Stimulated activated CD4-positive, alpha-beta T cell treated with anti-CD3 and anti-CD28 coated beads, Interleukin-12 subunit alpha, Interleukin-12 subunit beta, amount 100 ng/mL, for 48 hours (primary cell): ENCODE measurements around the gene CXCL14.

Experiments
- DNase-seq, 3 donors: peaks; one replicate each; pipeline ENCODE4 v3.0.0-alpha.2; 2020; ENCODE audit warnings: low read depth in 2 of 3, low spot score in 1 of 3

The CXCL14 gene

DNA sequence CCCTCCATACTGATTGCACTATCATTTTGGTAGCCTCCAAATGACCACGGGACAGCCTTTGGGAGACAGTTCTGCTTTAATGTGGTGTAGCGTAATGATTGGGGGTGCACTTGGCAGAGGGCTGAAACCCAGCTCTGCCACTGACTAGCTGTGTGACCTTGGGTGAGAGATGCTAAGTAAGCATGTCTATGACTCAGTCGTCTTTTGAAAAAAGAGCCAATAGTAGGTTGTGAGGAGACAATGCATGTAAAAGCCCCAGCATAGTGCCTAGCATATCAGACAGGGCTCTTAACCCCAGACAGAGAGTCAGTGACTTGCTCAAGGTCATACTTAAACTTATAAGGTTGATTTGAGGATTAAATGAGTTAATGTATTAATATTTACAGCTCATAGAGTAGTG lies 18.0 kb upstream of the CXCL14 start:
- no peak for DNase-seq

DNA sequence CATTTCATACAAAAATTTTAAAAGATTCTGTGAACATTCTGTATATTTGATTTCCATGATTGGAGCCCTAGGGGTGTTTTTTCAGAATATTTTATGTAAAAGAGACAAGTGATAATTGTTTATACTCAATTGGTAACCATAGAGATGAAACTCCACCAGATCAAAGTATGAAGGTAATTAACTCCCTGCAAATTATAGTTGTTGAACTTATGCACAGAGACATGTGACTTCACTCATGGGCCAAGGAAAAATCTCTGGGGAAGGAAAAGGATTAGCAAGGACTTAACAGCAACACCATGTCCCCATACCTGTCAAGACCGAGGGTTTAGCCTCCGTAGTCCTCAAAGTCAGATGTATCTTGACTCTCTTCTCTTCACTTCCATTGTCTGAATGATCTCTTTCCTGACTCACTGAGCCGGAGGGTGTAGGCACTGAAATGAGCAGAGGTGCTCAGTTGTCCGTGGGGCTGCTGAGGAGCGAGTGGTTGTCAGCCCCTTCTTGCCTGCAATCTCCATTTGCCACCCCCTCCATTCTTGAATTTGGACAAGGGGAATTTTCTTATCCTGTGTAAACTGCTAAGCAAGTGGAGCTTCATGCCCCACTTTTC lies 17.5 kb upstream of the CXCL14 start:
- DNase-seq, result no peak

DNA sequence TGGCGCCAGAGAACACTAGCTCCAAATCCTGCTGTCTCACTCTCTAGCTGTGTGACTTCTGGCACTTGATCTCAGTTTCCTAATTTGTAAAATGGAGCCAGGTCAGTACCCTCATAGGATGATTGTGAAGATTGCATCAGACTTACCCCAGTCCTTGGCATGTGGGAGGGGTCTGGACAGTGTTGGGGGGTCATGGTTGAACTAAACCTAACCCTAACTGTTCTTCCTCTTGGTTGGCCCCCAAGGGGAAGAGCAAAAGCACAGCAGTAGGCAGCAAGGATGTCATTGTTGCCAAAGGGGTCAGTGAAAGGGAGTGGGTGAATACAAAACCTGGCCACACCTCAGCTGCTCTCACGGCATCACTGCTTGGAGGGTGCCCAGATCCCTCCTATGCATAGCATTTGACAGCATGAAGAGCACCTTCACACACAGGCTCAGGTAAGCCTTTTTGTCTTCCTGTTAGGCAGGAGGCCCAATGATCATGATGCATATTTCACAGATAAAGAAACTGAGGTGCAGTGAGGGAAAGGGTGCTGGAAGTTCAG lies 15.7 kb upstream of the CXCL14 start:
- DNase-seq, result no peak

DNA sequence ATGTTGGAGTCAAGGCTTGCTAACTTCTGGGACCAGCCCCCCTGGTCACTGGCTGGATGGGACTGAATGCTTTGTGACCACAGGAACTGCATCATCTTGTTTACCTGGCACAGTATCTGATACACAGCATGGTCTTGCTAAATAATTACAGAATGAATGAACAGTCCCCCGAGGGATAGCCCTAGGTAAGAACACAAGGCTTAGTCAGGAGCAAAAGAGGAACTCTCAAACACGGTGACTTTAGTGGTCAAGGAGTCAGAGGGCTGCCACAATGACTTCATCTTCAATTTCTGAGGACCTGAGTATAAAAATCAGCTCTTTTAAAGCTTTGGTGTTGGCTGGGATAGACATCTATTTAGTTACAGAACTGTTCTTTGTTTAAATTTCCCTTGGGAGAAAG lies 15.1 kb upstream of the CXCL14 start:
- DNase-seq, result no peak

DNA sequence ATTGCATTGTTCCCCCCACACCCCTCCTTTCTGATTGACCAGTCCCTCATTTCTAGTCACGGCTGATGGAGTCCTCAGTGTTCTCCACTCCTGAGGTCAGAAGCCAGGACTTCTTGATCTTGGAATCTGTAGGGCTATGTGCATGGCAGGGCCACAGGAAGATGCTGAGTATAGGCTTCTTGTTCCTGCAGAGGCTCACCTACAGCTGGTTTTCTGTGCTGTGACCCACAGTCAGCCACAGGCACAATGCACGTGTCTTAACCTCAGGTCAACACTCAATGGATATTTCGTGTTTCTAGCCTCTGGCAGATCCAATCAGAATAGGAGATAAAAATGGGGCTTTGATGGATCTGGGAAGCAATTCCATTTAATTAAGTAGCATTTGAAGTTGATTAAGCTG lies 14.3 kb upstream of the CXCL14 start:
- no peak for DNase-seq

DNA sequence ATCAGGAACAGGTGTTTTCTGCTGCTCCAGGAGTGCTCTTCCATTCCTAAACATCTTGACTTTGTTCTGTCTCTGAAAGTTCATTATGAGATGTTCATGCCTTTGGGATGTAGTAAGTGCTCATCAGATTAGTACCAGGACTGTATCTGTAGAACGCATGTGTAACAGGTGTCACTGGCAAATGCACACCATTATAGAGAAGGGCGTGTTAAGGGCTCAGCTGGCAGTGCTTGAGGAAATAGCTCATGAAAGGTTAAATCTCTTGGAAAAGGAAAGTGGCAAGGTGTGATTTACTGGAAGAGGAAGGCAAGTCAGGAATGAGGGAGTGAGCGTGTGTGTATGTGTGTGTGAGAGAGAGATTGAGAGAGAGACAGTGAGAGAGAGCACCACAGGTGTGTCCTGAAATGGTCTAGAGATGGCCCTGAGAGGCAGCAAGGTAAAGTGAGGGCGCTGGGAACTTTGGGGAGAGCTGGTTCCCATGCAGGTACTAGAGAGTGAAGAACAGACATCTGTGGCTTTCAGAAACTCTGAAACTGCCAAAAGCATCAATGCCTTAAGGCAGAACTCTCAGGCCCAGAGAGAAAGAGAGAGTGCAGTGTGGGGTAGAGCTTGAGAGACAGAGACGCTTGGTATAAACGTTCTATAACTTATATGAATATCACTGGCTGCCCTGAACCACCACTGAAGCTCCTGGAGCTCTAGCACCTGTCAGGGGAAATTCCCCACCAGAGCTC lies 13.7 kb upstream of the CXCL14 start:
- DNase-seq, result no peak

DNA sequence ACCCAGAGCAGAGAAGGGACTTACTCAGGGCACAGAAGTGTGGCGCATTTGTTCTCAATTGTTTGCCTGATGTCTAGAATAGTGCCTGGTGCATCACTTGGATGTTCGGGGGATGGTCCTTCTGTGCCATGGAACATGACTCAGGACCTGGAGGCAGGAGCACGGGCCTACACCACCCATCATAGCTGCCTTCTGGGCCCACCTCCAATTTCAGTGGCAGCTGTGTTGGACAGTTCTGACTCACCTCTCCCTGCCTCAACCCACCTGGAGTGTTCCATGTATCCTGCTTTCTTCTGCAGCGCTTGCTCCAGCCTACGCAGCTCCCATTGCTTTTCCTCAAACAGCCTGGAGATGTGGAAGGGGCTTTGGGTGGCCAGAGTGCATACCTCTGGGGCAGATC lies 12.5 kb upstream of the CXCL14 start:
- no peak for DNase-seq

DNA sequence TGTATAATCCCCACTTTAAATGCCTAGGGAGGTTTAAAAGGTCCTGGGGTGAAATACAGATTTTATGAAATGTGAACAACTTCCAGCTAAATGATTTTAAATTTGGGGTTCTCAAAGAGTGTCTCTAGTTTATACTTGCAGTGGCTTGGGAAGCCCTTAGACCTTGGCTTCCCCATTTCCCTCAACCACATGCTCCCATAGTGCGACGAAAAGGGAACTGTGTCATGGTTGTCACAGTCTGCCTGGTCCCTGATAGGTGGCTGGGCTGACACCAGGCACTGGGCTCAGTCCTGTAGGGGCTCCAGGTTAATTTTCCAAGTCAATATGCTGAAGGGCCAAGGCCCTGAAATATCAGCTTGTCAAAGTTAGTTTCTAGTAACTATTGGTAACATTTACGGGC lies 10.4 kb upstream of the CXCL14 start:
- no peak for DNase-seq

DNA sequence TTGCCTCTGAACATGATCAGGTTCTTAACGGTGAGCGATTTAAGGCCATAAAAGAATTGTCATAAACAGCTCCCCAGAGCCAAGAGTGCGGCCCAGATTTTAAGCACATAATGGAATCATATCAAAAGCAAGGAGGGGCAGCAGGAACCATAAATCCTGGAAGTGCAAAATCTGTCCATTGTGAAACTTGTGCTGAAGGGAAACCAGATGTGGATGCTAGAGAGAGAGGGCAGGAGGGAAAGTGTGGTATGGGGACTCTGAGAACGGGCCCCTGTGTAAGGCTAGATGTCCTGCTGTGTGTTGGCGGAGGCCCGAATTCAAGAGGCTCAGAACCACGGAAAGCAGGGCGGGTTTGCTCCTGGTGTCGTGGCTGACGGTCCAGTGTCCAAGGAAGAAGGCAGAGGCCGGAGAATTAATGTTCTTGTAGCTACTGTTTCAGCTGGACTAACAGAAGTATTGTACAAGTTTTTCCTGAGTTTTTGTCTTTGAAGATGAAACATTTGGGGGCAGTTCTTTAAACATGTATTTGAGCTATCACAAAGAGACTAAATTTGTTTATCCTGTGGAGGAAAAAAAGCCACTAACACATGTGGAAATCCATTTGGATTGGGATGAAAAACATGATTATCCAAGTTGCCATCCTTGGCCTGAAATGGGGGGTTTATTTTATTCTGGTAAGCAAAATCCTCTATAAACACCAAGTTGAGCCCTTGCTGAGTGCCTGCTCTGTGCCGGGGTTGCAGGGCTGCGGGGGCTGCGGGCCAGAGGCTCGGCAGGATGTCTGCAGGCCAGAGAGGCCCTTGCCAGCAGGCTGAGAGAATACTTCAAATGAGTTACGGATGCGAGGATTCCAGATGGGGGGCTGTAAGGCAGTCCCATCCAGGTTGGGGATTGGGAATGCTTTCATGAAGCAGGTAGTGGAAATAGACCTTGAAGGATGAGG lies 9.2 kb upstream of the CXCL14 start:
- DNase-seq, result no peak

DNA sequence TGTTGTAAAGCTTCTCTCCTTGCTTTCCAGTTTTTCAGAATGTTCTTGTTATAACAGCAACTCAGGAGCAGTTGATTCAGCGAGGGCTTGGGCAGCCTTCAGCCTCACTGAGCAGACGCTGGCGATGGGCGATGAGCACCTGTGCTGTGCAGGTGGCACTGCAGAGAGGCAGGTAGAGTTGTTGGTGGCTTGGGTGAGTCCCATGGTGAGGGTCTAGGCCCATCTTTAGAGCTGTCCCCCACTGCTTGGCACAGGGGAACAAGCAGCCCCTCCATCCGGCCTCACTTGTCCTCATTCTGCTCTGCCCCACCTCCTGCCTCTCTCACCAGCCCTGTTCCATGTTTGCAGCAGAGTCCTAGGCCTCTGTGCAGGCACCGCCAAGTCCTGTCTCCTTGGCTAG lies 6.1 kb upstream of the CXCL14 start:
- DNase-seq, result no peak

DNA sequence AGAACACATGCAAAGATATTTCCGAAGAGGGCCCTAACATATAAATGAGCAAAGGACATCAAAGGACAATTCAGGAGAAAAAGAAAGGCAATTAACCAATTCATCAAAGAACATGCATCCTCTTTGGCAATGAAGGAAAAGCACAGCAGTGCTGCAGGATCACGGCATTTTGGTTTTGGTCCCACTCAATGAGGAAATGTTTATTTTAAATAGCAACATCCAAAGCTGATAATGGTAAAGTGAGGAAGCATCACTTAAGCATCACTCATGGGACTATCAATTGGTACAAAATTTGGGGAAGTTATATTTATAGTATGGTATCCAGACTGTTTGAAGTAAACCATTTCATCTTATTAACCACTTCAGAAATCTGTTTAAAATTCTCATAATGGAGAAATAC lies 5.5 kb upstream of the CXCL14 start:
- no peak for DNase-seq

DNA sequence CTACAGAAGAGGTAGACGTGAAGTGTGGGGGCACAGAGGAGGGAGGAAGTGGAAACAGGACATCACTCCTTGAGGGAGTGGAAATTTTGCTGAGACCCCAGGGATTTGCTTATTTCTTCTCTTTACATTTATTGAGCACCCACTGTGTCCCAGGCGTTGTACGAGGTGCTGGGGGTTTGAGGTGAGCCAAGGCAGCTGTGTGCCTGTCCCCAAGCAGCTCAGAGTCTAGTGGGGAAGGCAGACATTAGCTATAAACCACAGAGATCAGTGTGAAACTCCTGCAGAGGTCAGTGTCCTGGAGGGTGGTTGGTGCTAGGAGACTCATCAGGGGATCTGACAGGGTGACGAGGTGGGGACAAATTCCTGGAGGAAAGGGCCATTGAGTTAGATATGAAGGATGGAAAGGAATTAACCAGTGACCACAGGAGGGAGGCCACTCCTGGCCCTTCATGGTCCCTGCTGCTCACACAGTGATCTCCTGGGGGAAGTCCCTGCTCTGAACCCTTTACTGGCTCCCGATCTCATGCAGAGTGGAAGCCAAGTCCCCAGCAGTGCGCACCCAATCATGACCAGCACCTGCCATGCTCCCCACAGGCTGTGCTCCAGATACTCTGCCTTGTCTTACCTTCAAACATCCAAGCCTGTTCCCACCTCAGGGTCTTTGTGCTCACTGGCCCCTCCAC lies 3.4 kb upstream of the CXCL14 start:
- DNase-seq, result no peak

DNA sequence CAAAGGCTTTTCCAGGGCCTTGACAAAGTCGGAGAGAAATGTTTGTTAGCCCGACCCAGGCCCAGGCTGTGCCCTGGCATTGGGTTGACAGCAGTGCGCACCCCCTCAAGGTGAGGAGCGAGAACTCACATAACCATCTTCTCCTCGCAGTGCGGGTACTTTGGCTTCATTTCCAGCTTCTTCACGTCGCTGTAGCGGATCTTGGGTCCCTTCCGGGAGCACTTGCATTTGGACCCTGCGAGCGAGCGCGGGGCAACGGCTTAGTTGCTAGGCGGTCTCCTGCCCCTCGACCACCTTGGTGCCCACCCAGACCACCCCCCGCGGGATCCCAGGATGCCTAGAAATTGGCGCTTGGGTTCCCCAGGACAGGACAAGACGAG lies 496 bp downstream of the CXCL14 start:
- no peak for DNase-seq

DNA sequence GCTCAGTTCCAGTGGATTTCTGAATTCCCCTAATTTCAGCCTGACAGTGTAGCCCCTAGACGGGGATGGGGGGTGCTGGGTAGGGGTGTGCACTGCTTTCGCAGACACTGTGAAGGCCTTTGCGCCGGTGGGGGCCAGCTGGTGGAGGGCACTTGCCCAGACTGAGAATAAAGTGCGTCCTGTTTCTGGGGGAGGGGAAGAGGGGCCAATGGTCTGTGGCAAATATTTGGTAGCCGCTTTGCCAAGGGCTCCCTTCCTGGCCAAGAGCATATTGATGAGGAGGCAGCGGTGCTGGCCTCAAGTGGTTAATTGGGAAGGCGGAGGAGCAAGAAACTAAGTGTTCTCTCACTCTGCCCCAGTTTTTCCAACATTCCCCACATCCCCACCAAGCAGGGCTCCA lies 1.4 kb downstream of the CXCL14 start:
- DNase-seq, result no peak

DNA sequence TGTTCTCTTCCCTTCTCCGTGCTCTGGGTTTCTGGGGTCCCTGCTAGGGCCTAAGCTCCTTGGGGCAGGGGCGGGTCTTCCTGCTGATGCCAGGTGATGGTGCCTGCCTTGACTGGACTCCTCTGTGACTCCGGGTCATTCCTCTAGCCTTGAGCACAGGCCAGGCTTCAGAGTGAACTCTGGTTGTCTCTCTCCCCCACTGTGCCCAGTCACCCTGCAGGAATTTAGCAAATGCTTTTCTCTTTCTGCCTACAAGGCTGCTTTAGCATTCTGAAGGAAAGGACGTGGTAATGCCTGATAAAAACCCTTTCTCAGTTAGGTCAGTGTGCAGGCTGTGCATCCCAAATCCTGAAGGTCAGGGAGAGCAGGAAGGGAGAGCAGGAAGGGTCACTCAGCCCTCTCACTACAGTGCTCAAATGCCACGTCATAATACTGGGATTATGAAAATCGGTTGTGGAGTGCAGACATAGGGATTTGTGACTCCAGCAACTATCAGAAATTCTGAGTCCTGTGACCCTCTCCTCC lies 2.7 kb downstream of the CXCL14 start:
- no peak for DNase-seq

DNA sequence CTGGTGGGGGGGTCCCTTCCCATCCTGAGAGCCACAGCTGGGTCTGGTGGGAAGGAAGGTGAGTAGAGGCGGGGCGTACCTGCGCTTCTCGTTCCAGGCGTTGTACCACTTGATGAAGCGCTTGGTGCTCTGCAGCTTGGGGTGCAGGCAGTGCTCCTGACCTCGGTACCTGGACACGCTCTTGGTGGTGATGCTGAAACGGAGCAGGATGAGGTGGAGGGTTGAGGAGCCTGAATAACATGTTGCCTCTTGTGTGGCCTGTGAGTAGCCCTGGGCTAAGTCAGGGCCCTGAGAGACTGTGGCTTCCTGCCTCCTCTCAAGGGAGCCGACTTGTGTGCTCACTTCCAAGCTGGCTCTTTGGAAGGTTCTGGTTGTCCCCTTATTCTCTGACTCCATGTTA lies 4.3 kb downstream of the CXCL14 start:
- no peak for DNase-seq

DNA sequence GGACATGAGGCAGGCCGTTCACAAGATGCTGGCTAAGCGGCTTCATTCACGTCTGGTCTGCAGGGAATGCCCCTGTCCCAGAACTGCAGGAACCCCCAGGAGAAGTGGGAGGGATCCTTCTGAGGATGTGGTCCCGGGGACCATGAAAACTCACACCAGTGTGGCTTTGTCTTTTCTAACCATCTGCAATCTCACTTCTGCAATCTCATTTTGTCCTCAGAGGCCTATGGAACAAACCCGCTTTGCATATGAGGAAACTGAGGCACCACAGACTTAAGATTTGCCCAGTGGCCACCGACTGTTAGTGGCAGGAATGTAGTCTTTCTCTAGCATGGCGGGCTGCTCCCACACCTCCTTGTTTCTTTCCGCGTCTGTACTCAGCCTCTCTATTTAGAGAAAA lies 6.9 kb downstream of the CXCL14 start:
- no peak for DNase-seq

DNA sequence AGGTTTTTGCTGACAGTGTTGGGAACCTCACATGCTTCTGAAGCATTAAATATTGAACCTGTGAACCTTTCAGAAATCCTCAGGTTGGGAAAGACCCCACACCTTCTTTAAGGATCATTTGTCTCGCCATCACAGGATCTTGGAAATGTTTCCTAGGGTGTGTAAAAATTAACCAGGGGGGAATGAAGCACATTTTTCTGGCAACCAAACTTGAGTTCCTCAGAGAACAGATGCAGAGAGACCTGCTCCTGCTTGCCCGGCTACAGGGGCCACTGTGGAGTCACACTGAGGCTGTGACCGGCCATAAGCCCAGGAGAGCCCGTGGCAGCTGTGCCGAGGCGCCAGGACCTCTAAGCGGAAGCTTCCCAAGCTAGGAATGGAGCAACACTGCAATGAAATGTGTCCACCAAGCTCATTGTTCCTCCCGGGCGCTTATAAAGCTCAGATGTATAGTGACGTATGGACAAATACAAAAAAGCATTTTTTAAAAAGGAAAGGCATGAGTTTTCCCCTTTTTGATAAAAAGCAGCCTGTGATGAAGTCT lies 7.7 kb downstream of the CXCL14 start:
- no peak for DNase-seq

DNA sequence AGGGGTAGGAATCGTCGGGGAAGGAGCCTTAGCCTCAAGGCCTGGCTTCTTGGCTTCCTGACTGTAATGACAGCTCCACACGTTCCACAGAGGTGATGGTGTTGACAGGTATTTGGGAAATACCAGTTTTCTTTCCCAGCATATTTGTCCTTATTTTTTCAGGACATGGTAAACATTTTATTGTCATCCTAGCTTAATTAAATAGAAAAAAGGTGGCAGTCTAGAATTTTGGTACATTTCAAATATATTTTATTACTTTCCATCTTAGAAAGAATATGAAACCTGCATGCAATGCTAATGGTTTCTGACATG lies 8.4 kb downstream of the CXCL14 start:
- DNase-seq, result no peak

DNA sequence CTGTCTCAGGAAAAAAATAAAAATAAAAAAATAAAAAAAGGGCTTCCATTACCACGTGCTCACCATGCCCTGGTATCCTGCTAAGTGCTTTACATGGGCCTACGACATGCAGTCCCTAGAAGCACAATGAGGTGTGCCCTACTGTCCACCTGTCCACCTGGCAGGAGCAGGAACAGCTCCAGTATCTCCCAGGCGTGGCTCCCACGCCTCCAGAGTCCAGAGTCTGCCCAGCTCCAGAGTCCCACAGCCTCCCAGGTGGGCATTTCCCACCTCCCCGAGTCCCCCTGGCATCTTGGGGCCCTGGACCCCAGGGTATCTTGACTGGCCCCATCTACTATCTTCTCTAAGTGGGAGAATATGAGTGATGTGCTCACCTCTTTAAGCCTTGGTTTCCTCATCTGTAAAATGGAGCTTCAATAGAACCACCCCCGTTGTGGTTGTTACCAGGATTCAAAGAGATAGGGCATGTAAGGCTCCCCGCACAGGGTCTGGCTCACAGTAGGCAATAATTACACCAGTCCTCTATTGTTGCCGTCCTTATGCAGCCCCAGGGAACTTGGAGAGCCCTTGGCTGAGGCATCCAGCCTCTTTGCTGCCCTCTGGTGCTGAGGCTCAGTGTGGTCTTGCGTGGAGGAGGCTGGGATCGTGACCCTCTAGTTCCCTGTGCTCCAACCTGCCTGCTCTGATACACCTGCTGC lies 8.9 kb downstream of the CXCL14 start:
- DNase-seq, result peak in 1 of 3 donors; percentile 12
